Mesendoderm (in vitro differentiated cells): ENCODE data around the gene FSD1.

ENCODE experiments used
- DNase-seq: peaks from one replicate; pipeline ENCODE4 v3.0.0; 2013
- H2AK5ac ChIP-seq: 2 replicates; pipeline ENCODE4 v1.6.1; 2013; ENCODE audit warnings: low read length, inconsistent platforms
- H2BK120ac ChIP-seq: 2 replicates; pipeline ENCODE4 v1.6.1; 2013; ENCODE audit warnings: low read depth, mild to moderate bottlenecking, low read length, moderate library complexity, mixed read lengths
- H2BK15ac ChIP-seq: replicated peaks from 2 replicates; pipeline ENCODE4 v1.6.1; 2013; ENCODE audit warnings: low read depth, mild to moderate bottlenecking, moderate library complexity
- H2BK5ac ChIP-seq: 2 replicates; pipeline ENCODE4 v1.6.1; 2013; ENCODE audit warnings: low read length, inconsistent platforms
- H3K18ac ChIP-seq: 2 replicates; pipeline ENCODE4 v1.6.1; 2013; ENCODE audit warnings: mild to moderate bottlenecking, low read length, mixed read lengths
- H3K23ac ChIP-seq: one replicate; pipeline ENCODE4 v1.6.1; 2013; ENCODE audit warnings: low read length
- H3K27ac ChIP-seq: 2 replicates; pipeline ENCODE4 v1.5.1; 2013; ENCODE audit warnings: low read depth, mild to moderate bottlenecking, inconsistent platforms, low read length, moderate library complexity
- H3K27me3 ChIP-seq: 2 replicates; pipeline ENCODE4 v1.6.1; 2013; ENCODE audit warnings: low read length, control low read depth, mild to moderate bottlenecking, inconsistent platforms; ENCODE audit not compliant: insufficient read depth, poor library complexity
- H3K36me3 ChIP-seq: 2 replicates; pipeline ENCODE4 v1.6.1; 2013; ENCODE audit warnings: low read length, inconsistent platforms; ENCODE audit not compliant: control insufficient read depth, insufficient read depth
- H3K4ac ChIP-seq: one replicate; pipeline ENCODE4 v1.6.1; 2013; ENCODE audit warnings: low read depth, mild to moderate bottlenecking, low read length, moderate library complexity
- H3K4me1 ChIP-seq: 2 replicates; pipeline ENCODE4 v1.6.1; 2013; ENCODE audit warnings: low read depth, low read length, inconsistent platforms; ENCODE audit not compliant: control insufficient read depth
- H3K4me2 ChIP-seq: 2 replicates; pipeline ENCODE4 v1.6.1; 2013; ENCODE audit warnings: low read length
- H3K4me3 ChIP-seq: 2 replicates; pipeline ENCODE4 v1.5.1; 2013; ENCODE audit warnings: mild to moderate bottlenecking, low read length
- H3K56ac ChIP-seq: one replicate; pipeline ENCODE4 v1.6.1; 2013; ENCODE audit warnings: low read length
- H3K79me1 ChIP-seq: 2 replicates; pipeline ENCODE4 v1.6.1; 2013; ENCODE audit warnings: low read length, inconsistent platforms
- H3K79me2 ChIP-seq: 2 replicates; pipeline ENCODE4 v1.6.1; 2013; ENCODE audit warnings: mild to moderate bottlenecking, low read length; ENCODE audit not compliant: control insufficient read depth, insufficient read depth
- H3K9ac ChIP-seq: 2 replicates; pipeline ENCODE4 v1.6.1; 2013; ENCODE audit warnings: low read length, inconsistent platforms
- H4K5ac ChIP-seq: one replicate; pipeline ENCODE4 v1.6.1; 2013; ENCODE audit warnings: low read length
- H4K8ac ChIP-seq: one replicate; pipeline ENCODE4 v1.6.1; 2013; ENCODE audit warnings: low read depth, mild to moderate bottlenecking, control low read depth, low read length, moderate library complexity
- WGBS: extraction: QIAGEN DNeasy Blood & Tissue Kit; methylation state at CpG from one replicate; pipeline ENCODE4 v1.1.7; 2013; ENCODE audit warnings: low lambda C conversion rate, missing lambda C conversion rate; ENCODE audit not compliant: insufficient coverage; ENCODE audit errors: extremely low coverage; 5-methylcytosine and 5-hydroxymethylcytosine counted together

FSD1 gene

GRCh38 chr19:4303819-4304537 is 420 bp upstream of the FSD1 start:
- H3K18ac ChIP-seq = no peak overlapping the region
- H2BK120ac ChIP-seq = no peak overlapping the region
- H2BK15ac ChIP-seq = no peak overlapping the region
- no peak overlapping the region for H2AK5ac ChIP-seq
- H3K4me1 ChIP-seq = no peaks in the 10 kb centered on the region
- no peak overlapping the region for H2BK5ac ChIP-seq
- H3K79me2 ChIP-seq = no peaks in the 10 kb centered on the region
- DNase-seq = no peak
- no peak overlapping the region for H3K4ac ChIP-seq
- no peak overlapping the region for H3K4me2 ChIP-seq
- no peak overlapping the region for H3K4me3 ChIP-seq
- no peak overlapping the region for H3K23ac ChIP-seq
- no peak overlapping the region for H3K27ac ChIP-seq
- no peaks in the 10 kb centered on the region for H3K79me1 ChIP-seq
- H3K56ac ChIP-seq = no peak overlapping the region
- H3K9ac ChIP-seq = no peak overlapping the region
- H4K5ac ChIP-seq = no peak overlapping the region
- no peaks in the 10 kb centered on the region for H3K27me3 ChIP-seq
- no CpG with 5 or more reads among the region's 18 CpGs for WGBS
- H3K36me3 ChIP-seq = no peaks in the 10 kb centered on the region
- no peak overlapping the region for H4K8ac ChIP-seq

GRCh38 chr19:4305257-4305612 is 837 bp downstream of the FSD1 start:
- no peak overlapping the region for H3K4me3 ChIP-seq
- H3K23ac ChIP-seq = no peak overlapping the region
- H3K4me1 ChIP-seq = no peaks in the 10 kb centered on the region
- H3K79me2 ChIP-seq = no peaks in the 10 kb centered on the region
- H3K18ac ChIP-seq = peak overlapping the region; percentile 33
- no peaks in the 10 kb centered on the region for H3K36me3 ChIP-seq
- DNase-seq = no peak
- H4K5ac ChIP-seq = no peak overlapping the region
- H3K27me3 ChIP-seq = no peaks in the 10 kb centered on the region
- H2BK5ac ChIP-seq = no peak overlapping the region
- H2BK120ac ChIP-seq = no peak overlapping the region
- no peak overlapping the region for H4K8ac ChIP-seq
- no CpG with 5 or more reads among the region's 7 CpGs for WGBS
- H3K4ac ChIP-seq = no peak overlapping the region
- no peak overlapping the region for H2BK15ac ChIP-seq
- H3K27ac ChIP-seq = no peak overlapping the region
- no peak overlapping the region for H2AK5ac ChIP-seq
- no peak overlapping the region for H3K4me2 ChIP-seq
- H3K56ac ChIP-seq = no peak overlapping the region
- no peaks in the 10 kb centered on the region for H3K79me1 ChIP-seq
- no peak overlapping the region for H3K9ac ChIP-seq

GRCh38 chr19:4305659-4306058 is 1.3 kb downstream of the FSD1 start:
- no peak overlapping the region for H3K4me2 ChIP-seq
- no peak overlapping the region for H3K9ac ChIP-seq
- DNase-seq = no peak
- H3K4me1 ChIP-seq = no peaks in the 10 kb centered on the region
- H3K56ac ChIP-seq = no peak overlapping the region
- H3K79me2 ChIP-seq = no peaks in the 10 kb centered on the region
- H4K8ac ChIP-seq = no peak overlapping the region
- no peaks in the 10 kb centered on the region for H3K27me3 ChIP-seq
- H2BK5ac ChIP-seq = no peak overlapping the region
- no CpG with 5 or more reads among the region's 16 CpGs for WGBS
- H3K23ac ChIP-seq = no peak overlapping the region
- H3K79me1 ChIP-seq = no peaks in the 10 kb centered on the region
- H3K27ac ChIP-seq = no peak overlapping the region
- no peak overlapping the region for H3K4me3 ChIP-seq
- H2BK120ac ChIP-seq = no peak overlapping the region
- H2BK15ac ChIP-seq = no peak overlapping the region
- no peak overlapping the region for H4K5ac ChIP-seq
- H3K36me3 ChIP-seq = peaks cover 2% of the 10 kb centered on the region
- H2AK5ac ChIP-seq = no peak overlapping the region
- H3K4ac ChIP-seq = no peak overlapping the region
- H3K18ac ChIP-seq = no peak overlapping the region

GRCh38 chr19:4310247-4311121 is 6.1 kb downstream of the FSD1 start:
- Histone ChIP-seq H3K27ac (no peak overlapping the region), H3K56ac (no peak overlapping the region), H3K79me1 (no peaks in the 10 kb centered on the region), H4K8ac (no peak overlapping the region), H3K23ac (no peak overlapping the region), H3K36me3 (peaks cover 2% of the 10 kb centered on the region), H2BK120ac (no peak overlapping the region), H3K4ac (no peak overlapping the region), H3K79me2 (no peaks in the 10 kb centered on the region), H3K27me3 (no peaks in the 10 kb centered on the region), H3K9ac (no peak overlapping the region), H3K4me1 (no peaks in the 10 kb centered on the region), H2BK15ac (no peak overlapping the region), H4K5ac (no peak overlapping the region), H3K18ac (no peak overlapping the region), H2BK5ac (no peak overlapping the region), H3K4me2 (no peak overlapping the region), H3K4me3 (no peak overlapping the region), H2AK5ac (no peak overlapping the region)
- no CpG with 5 or more reads among the region's 22 CpGs for WGBS
- peak; percentile 78 for DNase-seq

GRCh38 chr19:4313847-4314490 is 9.6 kb downstream of the FSD1 start:
- no peak overlapping the region for H3K4me2 ChIP-seq
- no peak overlapping the region for H3K27ac ChIP-seq
- DNase-seq = no peak
- no peak overlapping the region for H3K9ac ChIP-seq
- H2AK5ac ChIP-seq = no peak overlapping the region
- no peaks in the 10 kb centered on the region for H3K4me1 ChIP-seq
- no peaks in the 10 kb centered on the region for H3K79me1 ChIP-seq
- peaks cover 2% of the 10 kb centered on the region for H3K36me3 ChIP-seq
- H3K79me2 ChIP-seq = no peaks in the 10 kb centered on the region
- no peak overlapping the region for H3K4me3 ChIP-seq
- H4K5ac ChIP-seq = no peak overlapping the region
- no CpG with 5 or more reads among the region's 12 CpGs for WGBS
- no peak overlapping the region for H3K18ac ChIP-seq
- no peak overlapping the region for H3K56ac ChIP-seq
- H3K4ac ChIP-seq = no peak overlapping the region
- no peak overlapping the region for H2BK15ac ChIP-seq
- no peak overlapping the region for H3K23ac ChIP-seq
- no peak overlapping the region for H2BK5ac ChIP-seq
- no peak overlapping the region for H2BK120ac ChIP-seq
- no peaks in the 10 kb centered on the region for H3K27me3 ChIP-seq
- no peak overlapping the region for H4K8ac ChIP-seq
